K562 (cell line): ENCODE measurements around the gene LMBR1. TPM values are rescaled to one million over a fixed set of nuclear protein-coding genes. Genes with fewer than 3 reads are reported as not detected.

Experiments used
- ARHGAP35 ChIP-seq: fragments of 450-650 bp; IDR thresholded peaks from 2 replicates; pipeline ENCODE4 v1.6.1; 2018; ENCODE audit not compliant: partially characterized antibody
- BACH1 ChIP-seq: fragments of 200-800 bp; sonication (Bioruptor generic); IDR thresholded peaks from 2 replicates; pipeline ENCODE4 v1.6.1; 2016; ENCODE audit warnings: missing genetic modification characterization, missing compliant biosample characterization
- BRF1 ChIP-seq: IDR thresholded peaks from 3 replicates; pipeline ENCODE4 v1.6.1; 2011; ENCODE audit warnings: borderline replicate concordance, mild to moderate bottlenecking; ENCODE audit not compliant: insufficient read length; ENCODE audit errors: extremely low read depth
- CHCHD3 ChIP-seq: fragments of 250-450 bp; sonication (Bioruptor Pico); IDR thresholded peaks from 2 replicates; pipeline ENCODE4 v2.1.2; 2022; ENCODE audit warnings: mild to moderate bottlenecking
- HDAC8 ChIP-seq: fragments of 450-650 bp; IDR thresholded peaks from 2 replicates; pipeline ENCODE4 v1.6.1; 2016; ENCODE audit warnings: mild to moderate bottlenecking, missing genetic modification characterization, moderate library complexity, missing compliant biosample characterization
- KAT8 ChIP-seq: fragments of 450-650 bp; IDR thresholded peaks from 2 replicates; pipeline ENCODE4 v1.6.1; 2016; ENCODE audit warnings: low read depth, mild to moderate bottlenecking
- MAFF ChIP-seq: IDR thresholded peaks from 2 replicates; pipeline ENCODE4 v1.6.1; 2012; ENCODE audit warnings: low read length, improper control_type of control experiment
- MAFK ChIP-seq: IDR thresholded peaks from 2 replicates; pipeline ENCODE4 v1.6.1; 2011; ENCODE audit warnings: low read length, improper control_type of control experiment
- NFE2 ChIP-seq: IDR thresholded peaks from 2 replicates; pipeline ENCODE4 v1.6.1; 2014; ENCODE audit warnings: antibody characterized with exemption, low read depth
- PHF8 ChIP-seq: fragments of 200-600 bp; sonication (generic); IDR thresholded peaks from 2 replicates; pipeline ENCODE4 v1.6.1; 2012; ENCODE audit warnings: mixed run types, mild to moderate bottlenecking, inconsistent platforms, low read length, moderate library complexity, borderline replicate concordance
- TBL1XR1 ChIP-seq, 2 experiments: IDR thresholded peaks; 2 replicates each; pipeline ENCODE4 v1.6.1; 2012; ENCODE audit warnings: improper control_type of control experiment in 2 of 2, low read length in 2 of 2, mild to moderate bottlenecking in 1 of 2
- TEAD2 ChIP-seq: fragments of 450-650 bp; IDR thresholded peaks from 2 replicates; pipeline ENCODE4 v1.6.1; 2016; ENCODE audit warnings: missing genetic modification characterization, control low read depth, missing compliant biosample characterization
- WHSC1 ChIP-seq: IDR thresholded peaks from one replicate; pipeline ENCODE4 v1.6.1; 2012; ENCODE audit warnings: low read length, control low read depth, inconsistent platforms
- XRCC4 ChIP-seq: IDR thresholded peaks from one replicate; pipeline ENCODE4 v1.6.1; 2011; ENCODE audit not compliant: insufficient read depth, insufficient read length; ENCODE audit errors: extremely low read depth
- YBX1 ChIP-seq: fragments of 450-650 bp; IDR thresholded peaks from 2 replicates; pipeline ENCODE4 v1.7.1; 2016; ENCODE audit warnings: mild to moderate bottlenecking
- ZBTB1 ChIP-seq: sonication (generic); formaldehyde crosslinking; IDR thresholded peaks from 2 replicates; pipeline ENCODE4 v1.8.1; 2023; ENCODE audit warnings: missing genetic modification reagents, low read depth, mild to moderate bottlenecking, borderline replicate concordance
- ZFP30 ChIP-seq: fragments of 250-450 bp; sonication (Bioruptor Pico); IDR thresholded peaks from 2 replicates; pipeline ENCODE4 v1.8.0; 2022; ENCODE audit warnings: moderate library complexity, mild to moderate bottlenecking, inconsistent platforms, borderline replicate concordance
- ZNF174 ChIP-seq: fragments of 250-450 bp; sonication (Bioruptor Pico); IDR thresholded peaks from 2 replicates; pipeline ENCODE4 v1.4.0; 2020; ENCODE audit warnings: mild to moderate bottlenecking
- ZNF316 ChIP-seq: fragments of 450-650 bp; IDR thresholded peaks from 2 replicates; pipeline ENCODE4 v1.6.1; 2016
- ZNF699 ChIP-seq: fragments of 250-450 bp; sonication (Bioruptor Pico); IDR thresholded peaks from 2 replicates; pipeline ENCODE4 v1.8.0; 2021; ENCODE audit warnings: mild to moderate bottlenecking, moderate library complexity; ENCODE audit not compliant: insufficient replicate concordance
- ZNF707 ChIP-seq: fragments of 250-450 bp; sonication (Bioruptor Pico); conservative IDR thresholded peaks from 2 replicates; pipeline ENCODE4 v1.8.0; 2022; ENCODE audit warnings: inconsistent platforms, mild to moderate bottlenecking, moderate library complexity
- polyA plus RNA-seq, 8 experiments: library from polyadenylated mRNA; depleted of rRNA in 4 of 8; stranded (reverse) in 5 of 8; unstranded in 3 of 8; fragments of >200 nt; fragmentation: Nextera tagmentation in 2 of 8; fragmentation: Illumina TruSeq in 1 of 8; extraction: Ambion mirVana in 2 of 8; extraction: Trizol in 1 of 8; gene quantifications; 2 replicates each; pipeline versions ENCODE4 v1.2.1 to v1.2.3, GENCODE V29; 2011 to 2014; ENCODE audit warnings: inconsistent platforms in 1 of 8, missing spikeins in 1 of 8
- total RNA-seq, 7 experiments: library from RNA; depleted of rRNA in 6 of 7; stranded (reverse); fragments of >200 nt in 6 of 7; fragmentation: Illumina TruSeq in 2 of 7; extraction: Trizol in 2 of 7; gene quantifications; 2 replicates each; pipeline versions ENCODE4 v1.2.1 to v1.2.3, GENCODE V29; 2011 to 2021; ENCODE audit warnings: low replicate concordance in 1 of 7
- TF ChIP-seq, protein P1 (sequence below), 2 experiments: fragments of 450-650 bp in 1 of 2; sonication (generic) in 1 of 2; formaldehyde crosslinking; conservative IDR thresholded peaks; 2 replicates each; pipeline versions ENCODE4 v1.4.0 to v1.8.1; 2020 to 2022; ENCODE audit warnings: mild to moderate bottlenecking in 1 of 2, missing genetic modification reagents in 1 of 2
- TF ChIP-seq, protein P2 (sequence below): sonication (generic); formaldehyde crosslinking; IDR thresholded peaks from 2 replicates; pipeline ENCODE4 v1.5.0; 2020; ENCODE audit warnings: missing genetic modification reagents
- TF ChIP-seq, protein P3 (sequence below): fragments of 450-650 bp; IDR thresholded peaks from 2 replicates; pipeline ENCODE4 v1.6.1; 2016

The LMBR1 gene
- total and polyA plus RNA-seq, 9 of the 15 experiments (the other 6 are each of a cell fraction or from before 2014, with no cell fraction given) = 7.7 to 90.0 (median 59.9) TPM

DNA sequence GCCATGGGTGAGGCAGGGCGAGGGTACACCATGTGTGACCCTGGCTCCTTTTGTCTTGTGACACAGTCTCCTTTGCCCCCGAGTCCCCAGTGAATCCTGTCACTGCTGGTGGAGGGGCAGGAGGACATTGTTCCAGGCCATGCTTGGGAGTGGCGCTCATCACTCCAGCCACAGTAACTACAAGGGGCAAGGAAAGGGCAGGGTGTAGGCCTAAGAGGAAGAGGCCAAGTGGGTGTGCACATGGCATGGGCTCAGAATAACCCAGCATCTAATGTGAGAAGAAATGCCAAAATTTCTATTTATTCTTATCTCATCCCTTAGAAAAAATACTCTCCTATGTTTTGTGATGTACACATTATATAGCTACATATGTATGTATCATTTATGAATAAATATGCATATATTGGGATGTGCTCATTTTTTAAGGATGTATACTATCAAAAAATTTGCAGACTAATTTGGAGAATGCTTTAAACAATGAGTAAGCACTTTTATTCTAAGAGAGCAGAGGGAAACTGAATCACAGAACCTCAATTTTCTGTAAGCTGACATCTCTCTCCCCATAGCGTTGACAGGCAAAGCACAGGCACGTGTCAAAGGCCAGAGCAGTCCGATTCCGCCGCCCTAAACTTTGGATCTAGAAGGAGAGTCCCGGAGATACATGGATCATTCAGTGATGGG lies 215.5 kb downstream of the LMBR1 start (continued):
- TF ChIP-seq ZNF316 = peak; percentile 79
- no peak for TF ChIP-seq ZBTB1 (CRISPR knock-in tag)
- no peak for TF ChIP-seq WHSC1
- no peak for TF ChIP-seq ZNF699
- TF ChIP-seq MAFK = 0 out of 2 replicates have a peak, but pooled peaks have one; percentile 6
- no peak for TF ChIP-seq BRF1
- no peak for TF ChIP-seq TEAD2 (tag)
- TF ChIP-seq, protein P1, sequence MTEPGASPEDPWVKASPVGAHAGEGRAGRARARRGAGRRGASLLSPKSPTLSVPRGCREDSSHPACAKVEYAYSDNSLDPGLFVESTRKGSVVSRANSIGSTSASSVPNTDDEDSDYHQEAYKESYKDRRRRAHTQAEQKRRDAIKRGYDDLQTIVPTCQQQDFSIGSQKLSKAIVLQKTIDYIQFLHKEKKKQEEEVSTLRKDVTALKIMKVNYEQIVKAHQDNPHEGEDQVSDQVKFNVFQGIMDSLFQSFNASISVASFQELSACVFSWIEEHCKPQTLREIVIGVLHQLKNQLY (CRISPR knock-in tag; conservative IDR thresholded peaks at IDR 0.05) = no peak
- no peak for TF ChIP-seq CHCHD3 (CRISPR knock-in tag)
- no peak for TF ChIP-seq YBX1
- TF ChIP-seq ZNF707 (CRISPR knock-in tag) = no peak
- TF ChIP-seq, protein P2, sequence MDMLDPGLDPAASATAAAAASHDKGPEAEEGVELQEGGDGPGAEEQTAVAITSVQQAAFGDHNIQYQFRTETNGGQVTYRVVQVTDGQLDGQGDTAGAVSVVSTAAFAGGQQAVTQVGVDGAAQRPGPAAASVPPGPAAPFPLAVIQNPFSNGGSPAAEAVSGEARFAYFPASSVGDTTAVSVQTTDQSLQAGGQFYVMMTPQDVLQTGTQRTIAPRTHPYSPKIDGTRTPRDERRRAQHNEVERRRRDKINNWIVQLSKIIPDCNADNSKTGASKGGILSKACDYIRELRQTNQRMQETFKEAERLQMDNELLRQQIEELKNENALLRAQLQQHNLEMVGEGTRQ = no peak
- no peak for TF ChIP-seq XRCC4
- no peak for TF ChIP-seq BACH1
- no peak for TF ChIP-seq TBL1XR1 (IDR thresholded peaks at IDR 0.05; ENCODE audit: low read length in 2 of 2)
- no peak for TF ChIP-seq ZNF174 (CRISPR knock-in tag)
- no peak for TF ChIP-seq ZFP30 (CRISPR knock-in tag)
- peak; percentile 40 for TF ChIP-seq MAFF
- TF ChIP-seq NFE2 = 0 out of 2 replicates have a peak, but pooled peaks have one; percentile 21
- no peak for TF ChIP-seq HDAC8 (tag)
- TF ChIP-seq, protein P3, sequence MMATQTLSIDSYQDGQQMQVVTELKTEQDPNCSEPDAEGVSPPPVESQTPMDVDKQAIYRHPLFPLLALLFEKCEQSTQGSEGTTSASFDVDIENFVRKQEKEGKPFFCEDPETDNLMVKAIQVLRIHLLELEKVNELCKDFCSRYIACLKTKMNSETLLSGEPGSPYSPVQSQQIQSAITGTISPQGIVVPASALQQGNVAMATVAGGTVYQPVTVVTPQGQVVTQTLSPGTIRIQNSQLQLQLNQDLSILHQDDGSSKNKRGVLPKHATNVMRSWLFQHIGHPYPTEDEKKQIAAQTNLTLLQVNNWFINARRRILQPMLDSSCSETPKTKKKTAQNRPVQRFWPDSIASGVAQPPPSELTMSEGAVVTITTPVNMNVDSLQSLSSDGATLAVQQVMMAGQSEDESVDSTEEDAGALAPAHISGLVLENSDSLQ = no peak
- no peak for TF ChIP-seq PHF8
- no peak for TF ChIP-seq ARHGAP35
- no peak for TF ChIP-seq KAT8
